ENCODE measurements around the gene ZNF334.

ZNF334 gene

DNA sequence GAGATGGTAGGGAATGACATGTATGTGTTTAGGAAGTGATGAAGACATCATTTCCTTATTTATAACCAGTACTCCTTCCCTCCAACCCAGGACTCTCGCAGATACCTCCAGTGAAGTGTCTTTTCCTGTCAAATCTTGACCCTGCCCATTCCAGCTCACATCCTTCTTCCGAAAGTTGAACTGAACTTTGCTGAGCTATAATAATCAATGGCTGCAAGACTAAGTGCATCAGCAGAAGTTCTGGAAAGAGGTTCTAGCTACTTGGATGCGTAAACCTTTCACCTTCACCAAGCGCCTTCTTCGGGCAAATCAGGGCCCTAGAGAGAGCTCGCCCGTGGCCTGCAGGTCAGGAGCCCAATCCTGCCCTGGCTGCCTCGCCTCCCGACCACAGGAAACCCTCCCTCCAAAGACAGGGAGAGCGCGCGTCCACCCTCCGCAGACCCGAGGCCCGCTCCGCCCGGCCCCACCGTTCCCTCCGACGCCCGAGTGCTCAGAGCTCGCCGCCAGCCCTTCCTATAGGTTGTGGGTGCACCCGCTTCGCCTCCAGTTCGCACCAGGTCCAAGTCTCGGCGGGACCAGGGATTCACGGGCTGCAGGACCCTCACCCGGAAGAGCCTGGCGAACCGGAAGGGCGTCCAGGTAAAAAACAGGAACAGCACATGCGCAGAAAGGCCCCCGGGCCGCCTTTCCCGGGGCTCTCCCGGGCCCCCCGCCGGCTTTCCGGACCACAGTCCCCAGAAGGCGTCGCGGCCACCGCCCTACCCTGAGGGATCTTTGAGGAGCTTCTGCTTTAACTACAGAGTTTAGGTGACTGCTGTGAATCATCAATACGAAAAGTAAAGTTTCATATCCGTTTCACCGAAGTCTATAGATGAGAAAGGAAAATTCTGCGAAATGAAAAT is at the start of gene ZNF334:
ZNF334 (minus strand) TSS at position 617 of the 902 bp plus-strand sequence. CDS start 1,457 bp downstream, outside the sequence.
- DNase-seq = no peak

DNA sequence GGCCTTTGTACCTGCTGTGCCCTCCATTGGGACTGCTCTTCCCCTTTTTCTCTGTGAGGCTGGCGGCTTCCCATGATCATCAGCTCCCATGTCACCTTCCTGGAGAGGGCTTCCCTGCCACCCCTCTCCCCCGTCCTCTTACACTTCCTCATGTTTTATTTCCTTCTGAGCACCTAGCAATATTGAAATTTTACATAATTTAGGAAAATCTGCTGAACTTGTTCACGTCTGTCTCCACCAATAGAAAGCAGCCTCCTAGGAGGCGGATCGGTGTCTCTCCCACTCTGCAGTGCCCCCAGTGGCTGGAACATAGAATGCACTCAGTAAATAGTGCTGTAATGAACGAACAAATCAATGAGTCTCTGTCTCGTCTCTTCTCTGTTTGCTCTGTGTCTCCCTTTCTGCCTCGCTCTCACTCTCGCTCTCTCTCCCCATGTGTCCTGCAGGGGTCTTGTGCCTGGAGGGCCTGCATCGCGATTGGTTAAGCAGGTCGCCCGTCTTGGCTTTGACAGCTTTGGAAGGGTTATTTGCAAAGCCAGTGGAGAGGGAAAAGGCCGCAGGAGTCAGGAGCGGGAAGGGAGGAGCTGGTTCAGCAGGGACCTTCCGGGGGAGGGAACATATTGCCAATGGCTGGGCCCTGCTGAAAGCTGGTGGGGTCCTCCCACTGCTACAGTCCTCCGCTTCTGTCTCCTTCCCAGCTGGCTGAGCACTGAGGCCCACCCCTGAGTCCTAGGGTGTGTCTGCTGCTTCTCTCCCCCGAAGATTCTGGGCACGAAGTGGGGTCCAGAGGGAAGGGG is 49.2 kb upstream of the ZNF334 start:
- DNase-seq = no peak

DNA sequence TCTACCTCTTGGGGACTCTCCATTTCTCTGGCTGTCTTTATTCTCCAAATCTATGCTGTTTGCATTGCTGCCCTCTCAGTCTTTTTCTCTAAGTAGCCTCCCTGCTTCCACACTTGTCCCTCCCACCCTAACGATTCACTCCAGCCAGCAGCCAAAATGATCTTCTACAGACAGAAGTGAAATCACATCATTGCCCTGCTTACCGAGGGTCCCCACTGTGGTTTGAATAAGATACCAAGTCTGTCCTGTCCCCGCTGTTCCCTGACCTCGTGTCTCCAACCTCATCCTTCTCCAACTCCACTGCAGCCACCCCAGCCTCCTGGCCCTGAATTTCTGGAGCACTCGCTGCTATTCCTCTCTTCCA is 48.6 kb upstream of the ZNF334 start:
- no peak for DNase-seq

DNA sequence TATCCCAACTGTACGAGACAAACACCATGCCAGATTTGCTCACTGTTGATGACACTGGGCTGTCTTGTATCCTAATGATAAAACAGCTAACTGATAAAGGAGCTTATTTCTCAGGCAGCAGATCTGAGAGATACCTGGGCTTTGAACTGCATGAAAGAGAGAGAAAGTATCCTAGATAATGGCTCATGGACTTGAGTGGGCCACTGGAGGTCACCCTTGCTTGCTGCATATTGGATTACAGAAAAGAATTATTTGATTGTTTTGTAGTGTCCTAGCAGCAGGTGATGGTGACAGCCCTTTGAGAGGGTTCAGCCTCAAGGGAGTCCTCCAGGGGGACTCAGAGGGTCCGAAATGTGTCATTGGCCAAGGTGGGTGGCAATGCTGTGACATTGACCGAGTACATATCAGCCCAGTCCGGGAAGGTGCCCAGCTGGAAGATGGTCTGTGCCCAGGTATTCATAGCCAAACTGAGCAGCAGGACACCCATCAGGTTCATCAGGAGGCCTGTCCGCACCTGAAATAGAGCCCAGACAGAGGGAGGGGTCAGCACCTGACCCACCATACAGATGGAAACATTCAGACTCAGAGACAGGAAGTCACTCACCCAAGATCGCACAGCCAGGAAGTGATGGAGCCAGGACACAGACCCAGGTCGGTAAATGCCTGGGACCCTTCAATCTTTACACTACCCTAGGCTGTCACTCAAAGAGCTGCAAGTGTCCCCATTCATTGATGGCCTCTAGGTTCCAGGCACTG is 46.5 kb upstream of the ZNF334 start:
- DNase-seq = no peak

DNA sequence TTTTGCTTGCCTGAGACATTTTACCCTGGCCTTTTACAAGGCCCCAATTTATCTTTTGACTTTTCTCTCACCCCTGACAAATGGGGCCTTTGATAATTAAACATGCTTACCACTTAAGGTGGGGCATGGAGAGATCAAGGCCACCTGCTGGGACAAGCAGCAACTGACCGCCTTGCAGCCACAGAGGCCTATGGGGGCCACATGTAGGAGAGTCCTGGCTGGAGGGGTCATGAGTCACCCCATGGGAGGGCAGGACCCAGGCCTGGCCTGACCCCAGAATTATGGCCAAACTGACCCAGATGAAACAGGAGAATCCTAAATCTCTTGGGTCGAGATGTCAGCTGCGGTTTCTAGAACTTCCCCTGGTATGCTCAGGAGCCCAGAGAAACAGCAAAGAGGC is 45.6 kb upstream of the ZNF334 start:
- no peak for DNase-seq

DNA sequence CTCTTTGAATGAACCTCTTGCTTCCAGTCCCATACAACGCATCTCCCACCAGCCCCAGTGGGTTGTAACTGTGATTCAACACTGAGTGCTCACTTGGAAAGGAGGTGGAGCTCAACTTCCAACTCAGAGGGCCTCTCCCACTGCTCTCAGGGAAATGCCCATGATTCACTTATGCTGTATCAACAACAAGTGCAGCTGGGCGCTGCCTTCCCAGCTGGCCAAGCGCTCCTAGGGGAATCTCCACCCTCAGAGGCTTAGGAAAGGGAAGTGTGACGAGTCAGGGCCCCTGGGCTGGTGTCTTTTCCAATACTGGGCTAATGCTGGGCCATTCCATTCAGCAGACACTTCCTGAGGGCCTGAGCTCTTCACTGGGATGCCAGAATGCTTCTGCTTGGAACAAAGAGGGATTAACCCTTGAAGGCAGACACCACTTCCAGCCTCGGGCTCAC is 45.2 kb upstream of the ZNF334 start:
- DNase-seq = no peak

DNA sequence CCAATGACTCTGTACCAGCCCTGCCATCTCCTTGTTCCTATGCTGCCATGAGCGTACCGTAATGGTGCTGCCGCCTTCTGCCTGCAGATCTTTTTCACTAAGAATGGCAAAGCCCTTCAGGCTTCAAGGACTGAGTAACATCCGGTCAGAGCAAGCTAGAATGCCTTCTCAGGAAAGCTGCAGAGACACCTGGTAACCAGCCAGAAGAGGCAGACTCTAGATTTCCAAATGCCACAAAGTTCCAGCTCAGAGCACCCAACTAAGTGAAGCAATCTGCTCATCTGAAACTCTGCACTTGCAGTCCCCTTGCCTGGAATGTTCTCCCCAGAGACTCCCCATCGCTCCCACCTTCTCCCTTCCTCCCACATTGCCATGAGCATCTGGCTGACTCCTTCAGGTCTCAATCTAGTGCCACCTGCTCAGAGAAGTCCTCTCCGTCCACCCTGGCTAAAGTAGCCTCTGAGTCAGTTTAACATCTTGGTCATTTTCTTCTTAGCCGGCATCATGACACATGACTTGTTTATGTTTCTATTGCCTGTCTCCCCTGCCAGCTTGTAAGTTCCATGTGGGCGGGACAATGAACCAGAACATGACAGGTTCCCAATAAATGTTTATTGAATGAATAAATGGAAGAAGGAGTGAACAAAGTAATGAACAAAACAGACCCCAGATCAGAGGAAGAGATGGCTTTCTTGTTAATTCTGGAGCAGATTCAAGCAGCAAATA is 44.0 kb upstream of the ZNF334 start:
- no peak for DNase-seq

DNA sequence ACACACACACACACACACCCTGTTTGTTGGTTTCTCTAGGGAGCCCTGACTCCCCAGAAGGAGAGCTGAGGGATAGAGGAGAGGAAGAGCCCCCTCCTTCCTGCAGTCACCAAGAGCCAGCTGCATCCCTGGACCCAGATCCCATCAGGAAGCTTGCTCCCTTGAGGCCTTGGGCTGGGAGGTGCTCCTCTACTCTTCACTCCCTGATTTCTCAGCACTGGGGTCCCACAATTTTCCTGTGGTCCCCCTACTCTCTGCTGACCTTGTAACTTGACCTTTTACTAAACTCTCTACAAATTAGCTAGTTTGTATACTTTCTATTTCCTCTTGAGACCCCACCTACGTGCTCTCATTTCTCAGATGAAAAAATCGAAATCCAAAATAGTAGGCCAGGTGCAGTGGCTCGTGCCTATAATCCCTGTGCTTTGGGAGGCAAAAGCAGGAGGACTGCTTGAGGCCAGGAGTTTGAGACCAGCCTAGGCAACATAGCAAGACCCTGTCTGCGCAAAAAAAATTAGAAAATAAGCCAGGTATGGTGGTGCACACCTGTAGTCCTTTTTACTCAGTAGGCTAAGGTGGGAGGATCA is 42.1 kb upstream of the ZNF334 start:
- DNase-seq = no peak

DNA sequence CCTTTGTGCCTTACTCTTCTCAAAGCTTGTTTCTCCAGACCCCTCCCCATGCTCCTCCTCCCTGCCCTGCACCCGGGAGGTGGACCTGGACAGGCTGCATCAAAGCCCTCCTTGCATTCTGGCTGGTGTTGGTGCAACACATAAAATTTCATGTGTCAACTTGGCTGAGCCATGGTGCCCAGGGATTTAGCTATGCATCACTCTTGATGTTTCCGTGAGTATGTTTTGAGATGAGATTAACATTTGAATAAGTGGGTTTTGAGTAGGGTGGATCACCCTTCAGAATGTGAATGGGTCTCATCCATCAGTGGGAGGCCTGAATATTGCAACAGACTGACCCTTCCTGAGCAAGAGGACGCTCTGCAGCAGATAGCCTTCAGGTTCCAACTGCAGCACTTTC is 41.5 kb upstream of the ZNF334 start:
- no peak for DNase-seq

DNA sequence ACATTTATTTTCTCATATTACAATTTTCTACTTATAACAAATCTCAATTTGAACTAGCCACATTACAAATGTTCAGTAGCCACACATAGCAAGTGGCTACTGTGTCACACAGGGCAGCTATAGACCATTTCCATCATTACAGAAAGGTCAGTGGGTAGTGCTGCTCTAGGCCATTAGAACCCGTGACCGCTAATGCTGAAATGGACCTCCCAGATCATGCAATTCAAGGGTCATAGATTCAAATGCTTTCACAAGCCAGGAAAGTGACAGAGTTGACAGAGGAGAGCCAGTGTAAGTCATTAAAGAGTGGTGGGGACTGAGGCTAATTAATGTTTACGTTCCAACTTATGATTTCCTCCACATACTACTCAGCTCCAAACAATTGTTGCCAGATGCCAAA is 40.6 kb upstream of the ZNF334 start:
- DNase-seq = no peak

DNA sequence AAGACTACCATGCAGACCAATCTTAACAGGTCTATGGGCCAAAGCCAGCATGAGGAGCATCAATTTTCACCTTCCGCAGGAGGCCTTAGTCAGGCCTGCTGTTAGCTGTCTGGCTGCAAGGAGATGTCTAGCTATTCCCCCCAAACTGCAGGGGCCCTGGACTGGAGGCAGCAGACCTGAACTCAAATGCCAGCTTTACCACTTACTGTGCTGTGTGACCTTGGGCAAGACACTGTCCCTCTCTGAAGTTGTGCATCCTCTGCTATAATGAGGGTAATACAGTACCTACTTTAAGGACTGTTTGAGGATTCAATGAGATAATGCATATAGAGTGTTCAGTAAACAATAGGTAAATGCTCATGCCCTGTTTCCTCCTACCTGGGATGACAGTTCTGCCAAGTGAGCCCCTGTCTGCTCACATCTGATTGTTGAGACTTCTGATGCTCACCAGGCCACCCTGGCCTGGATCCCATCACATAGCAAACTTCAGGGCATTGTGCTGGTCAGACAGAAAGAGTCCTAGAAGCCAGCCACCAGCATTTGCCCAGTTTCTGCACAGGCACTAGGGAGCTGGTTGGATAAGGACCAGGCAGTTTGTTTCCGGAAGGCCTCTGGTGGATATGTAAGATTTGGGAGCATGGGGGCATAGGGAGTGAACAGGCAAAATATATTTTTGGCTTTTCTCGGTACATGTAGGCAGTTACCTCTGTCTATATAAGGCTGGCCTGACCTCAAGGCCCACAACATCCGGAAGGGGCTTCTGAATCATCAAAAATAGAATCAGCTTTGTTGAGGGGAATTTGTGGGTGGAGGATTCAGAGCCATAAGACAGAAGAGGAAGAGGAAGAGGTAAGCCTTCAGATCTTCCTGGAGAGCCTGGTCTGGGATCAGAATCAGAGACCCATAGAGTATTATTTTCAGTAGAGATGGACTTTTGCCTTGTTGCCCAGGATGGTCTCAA is 39.4 kb upstream of the ZNF334 start:
- DNase-seq = no peak

DNA sequence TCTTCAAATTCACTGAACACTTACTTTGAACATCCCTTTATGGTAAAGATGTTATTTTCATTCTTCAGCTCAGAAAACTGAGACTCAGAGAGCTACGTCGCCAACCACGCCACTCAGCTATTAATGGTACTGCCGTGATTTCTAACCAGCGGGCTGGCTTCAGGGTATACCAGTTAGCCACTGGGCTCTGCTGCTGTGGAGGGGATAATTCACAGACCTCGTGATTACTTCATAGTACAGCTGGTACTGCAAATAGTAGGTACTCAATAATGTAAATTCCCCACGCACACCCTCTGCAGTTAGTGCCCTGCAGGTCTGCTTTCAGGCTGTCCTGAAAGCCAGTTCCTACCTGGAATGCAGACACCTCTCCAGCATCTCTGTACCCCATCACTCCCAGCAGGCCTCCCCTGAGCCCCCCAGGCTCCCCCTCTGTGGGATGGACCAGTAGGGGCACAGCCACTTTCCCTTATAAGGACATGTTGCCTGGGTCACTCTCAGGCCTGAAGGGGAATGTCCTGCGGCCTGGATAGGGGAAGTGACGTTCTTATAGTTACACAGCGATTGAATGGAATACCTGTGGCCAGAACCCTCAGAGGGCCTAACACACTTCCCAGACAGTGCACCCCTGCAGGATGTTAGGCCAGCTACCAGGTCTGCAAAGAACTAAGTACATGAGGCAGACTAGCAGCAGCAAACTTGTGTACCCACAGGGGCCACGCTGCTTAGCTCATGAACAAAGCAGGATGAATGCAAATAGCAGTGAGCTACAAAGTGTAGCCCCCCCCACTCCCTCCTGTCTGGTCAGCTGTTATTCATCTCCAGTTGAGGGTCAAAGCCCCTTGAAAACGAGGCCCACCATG is 38.4 kb upstream of the ZNF334 start:
- no peak for DNase-seq

DNA sequence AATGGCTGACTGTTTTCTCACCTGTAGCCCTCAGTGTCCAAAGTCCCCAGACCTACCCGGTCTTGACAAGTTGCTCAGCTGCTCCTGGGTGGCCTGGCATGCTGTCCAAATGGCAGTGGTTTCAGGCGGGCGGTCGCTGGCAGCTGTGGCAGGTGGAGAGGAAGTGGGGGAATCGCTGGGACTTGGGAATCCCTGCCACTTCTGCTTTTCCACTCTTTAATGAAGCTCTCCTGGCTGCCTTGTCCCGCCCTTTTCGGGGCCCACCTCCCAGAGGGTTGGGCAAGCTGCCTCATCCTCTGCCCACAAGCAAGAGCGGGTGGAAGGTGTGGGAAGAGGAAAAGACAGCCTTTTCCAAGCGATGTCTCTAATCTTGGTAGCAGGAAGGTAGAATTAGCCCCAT is 37.1 kb upstream of the ZNF334 start, which contains the start of gene OCSTAMP:
OCSTAMP (minus strand) TSS at position 194 of the 400 bp plus-strand sequence; CDS start at position 100, 94 bp downstream.
- no peak for DNase-seq

DNA sequence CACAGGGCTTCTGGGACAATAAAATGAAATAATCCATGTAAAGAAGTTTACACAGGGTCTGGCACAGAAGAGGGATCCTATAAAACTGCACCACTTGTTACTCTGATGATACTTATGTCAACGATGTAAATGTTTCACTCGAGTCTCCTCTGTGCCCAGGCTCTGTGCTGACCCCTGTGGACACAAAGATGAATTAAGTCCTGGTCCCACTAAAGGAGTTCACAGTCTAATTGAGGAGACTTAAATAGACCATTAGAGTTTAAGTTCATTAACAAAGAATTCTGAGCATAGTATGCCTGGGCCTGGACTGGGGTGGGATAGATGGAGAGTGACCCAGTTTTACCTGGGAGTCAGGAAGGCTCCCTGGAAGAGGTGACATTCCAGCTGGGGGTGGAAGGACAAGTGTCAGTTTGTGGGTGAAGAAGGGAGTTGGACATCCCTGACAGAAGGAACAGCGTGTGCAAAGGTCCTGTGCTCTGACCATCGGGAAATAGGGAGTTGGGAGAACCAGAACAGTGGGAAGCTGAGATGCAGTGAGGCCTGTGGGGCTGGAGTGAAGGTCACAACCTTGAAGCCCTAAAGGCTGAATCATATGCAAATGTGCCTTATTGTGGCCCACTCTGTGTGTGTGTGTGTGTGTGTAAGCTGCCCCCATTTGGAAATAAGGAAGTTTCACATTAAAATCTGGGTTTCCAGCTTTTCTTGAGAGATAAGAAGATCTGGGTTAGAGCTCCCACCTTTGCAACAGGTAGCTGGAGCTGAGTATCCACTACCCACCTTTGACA is 36.0 kb upstream of the ZNF334 start:
- DNase-seq = no peak

DNA sequence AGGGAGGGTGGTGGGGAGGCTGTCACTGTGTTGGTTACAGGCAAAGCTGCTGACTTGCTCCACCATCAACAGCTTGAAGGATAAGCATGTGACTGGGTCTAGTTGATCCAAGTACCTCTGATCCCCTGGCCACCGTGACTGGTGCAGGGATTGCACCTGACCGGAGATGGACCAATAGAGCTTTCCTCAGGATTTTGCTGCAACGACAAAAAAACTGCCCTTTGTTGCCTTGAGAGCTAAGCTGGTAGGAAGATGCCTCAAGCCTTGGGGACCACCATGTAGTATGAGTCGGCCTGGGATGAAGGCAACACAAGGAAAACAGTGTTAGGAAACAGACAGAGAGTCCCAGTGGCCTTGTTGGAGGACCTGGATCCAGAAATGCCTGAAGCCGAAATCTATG is 35.3 kb upstream of the ZNF334 start:
- DNase-seq = no peak

DNA sequence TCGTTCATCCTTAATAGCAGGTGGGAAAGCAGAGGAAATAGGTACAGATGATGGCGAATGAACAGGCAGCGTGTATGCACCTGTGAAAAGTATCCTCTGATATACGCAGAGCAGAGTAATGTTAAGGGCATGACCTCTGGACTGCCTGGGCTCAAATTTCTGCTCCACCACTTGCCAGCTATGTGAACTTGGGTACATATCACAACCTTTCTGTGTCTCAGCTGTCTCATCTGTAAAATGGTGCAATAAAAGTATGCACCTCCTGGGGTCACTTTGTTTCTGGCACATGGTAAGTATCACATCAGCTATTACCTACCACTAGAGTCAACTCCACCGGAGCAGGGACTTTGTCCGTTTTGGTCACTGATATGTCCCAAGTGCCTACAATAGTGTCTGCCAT is 34.6 kb upstream of the ZNF334 start:
- no peak for DNase-seq

DNA sequence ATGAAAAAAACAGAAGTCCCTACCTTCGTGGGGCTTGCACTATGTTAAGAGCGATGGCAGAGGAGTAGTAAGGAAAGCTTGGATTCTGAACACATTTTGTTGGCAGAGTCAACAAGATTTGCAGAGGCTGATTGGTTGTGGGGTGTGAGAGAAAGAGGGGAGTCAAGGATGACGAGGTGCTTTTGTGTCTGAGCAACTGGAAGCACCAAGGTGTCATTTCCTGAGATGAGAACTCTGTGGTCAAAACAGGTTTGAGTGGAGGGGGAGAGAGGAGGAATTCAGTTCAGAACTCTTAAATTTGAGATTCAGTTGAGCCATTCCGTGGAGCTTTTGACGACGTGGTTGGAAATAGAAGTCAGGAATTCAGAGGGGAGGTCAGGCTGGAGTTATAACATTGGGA is 33.6 kb upstream of the ZNF334 start:
- no peak for DNase-seq

DNA sequence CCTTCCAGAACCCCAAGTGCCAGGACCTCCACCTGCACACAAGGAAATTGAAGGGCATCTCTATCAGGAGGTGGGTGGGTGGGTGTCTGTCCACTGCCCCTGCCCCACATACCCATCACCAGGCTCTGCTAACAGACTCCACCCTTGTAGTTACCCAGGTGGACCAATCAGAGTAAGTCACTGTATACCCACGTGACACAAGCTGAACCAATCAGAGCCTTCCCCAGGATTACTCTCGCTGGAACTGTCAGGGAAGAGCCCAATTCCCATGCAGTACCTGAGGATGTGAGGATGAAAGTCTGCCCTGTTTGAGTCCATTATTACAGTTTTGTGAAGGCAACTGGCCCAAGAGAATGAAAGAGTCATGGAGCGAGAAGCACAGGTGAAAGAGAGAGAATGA is 32.9 kb upstream of the ZNF334 start:
- DNase-seq = no peak

DNA sequence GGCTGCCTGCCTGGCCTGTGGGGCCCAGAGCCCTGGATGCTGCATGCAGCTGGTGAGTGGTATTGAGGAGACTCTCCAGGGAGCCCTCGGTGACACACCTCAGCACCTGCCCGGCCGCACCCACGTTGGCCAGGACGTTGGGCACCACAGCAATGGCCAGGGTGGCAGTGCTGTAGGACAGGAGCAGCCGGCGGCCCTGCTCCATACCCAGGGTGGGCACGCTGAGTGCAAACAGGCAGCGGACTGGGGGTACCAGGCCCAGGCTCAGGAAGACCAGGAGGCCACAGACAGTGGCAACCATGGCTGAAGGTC is 32.4 kb upstream of the ZNF334 start:
- no peak for DNase-seq
